GM23248 (cell line): ENCODE results near the gene VWA8. TPM values are rescaled to one million over a fixed set of nuclear protein-coding genes. Genes with fewer than 3 reads are reported as not detected.

Source experiments
- DNase-seq: peaks from one replicate; pipeline ENCODE4 v3.0.0-alpha.2; 2015
- H2AFZ ChIP-seq: fragments of 200-600 bp; sonication (generic); 2 replicates; pipeline ENCODE4 v1.6.1; 2016; ENCODE audit warnings: antibody characterized with exemption
- H3F3A ChIP-seq: fragments of 200-600 bp; sonication (generic); 2 replicates; pipeline ENCODE4 v1.6.1; 2016; ENCODE audit warnings: mild to moderate bottlenecking, antibody characterized with exemption, mixed run types; ENCODE audit not compliant: insufficient read depth
- H3K27ac ChIP-seq: fragments of 200-600 bp; sonication (generic); 2 replicates; pipeline ENCODE4 v1.5.1; 2016; ENCODE audit warnings: mild to moderate bottlenecking
- H3K27me3 ChIP-seq: fragments of 200-600 bp; sonication (generic); replicated peaks from 2 replicates; pipeline ENCODE4 v1.6.1; 2016; ENCODE audit warnings: mild to moderate bottlenecking; ENCODE audit not compliant: insufficient read depth
- H3K36me3 ChIP-seq: fragments of 200-600 bp; sonication (generic); 2 replicates; pipeline ENCODE4 v1.6.1; 2016; ENCODE audit warnings: low read depth, mild to moderate bottlenecking
- H3K4me1 ChIP-seq: fragments of 200-600 bp; sonication (generic); 2 replicates; pipeline ENCODE4 v1.6.1; 2016; ENCODE audit warnings: mild to moderate bottlenecking; ENCODE audit not compliant: insufficient read depth
- H3K4me2 ChIP-seq: fragments of 200-600 bp; sonication (generic); one replicate; pipeline ENCODE4 v1.6.1; 2016; ENCODE audit warnings: mild to moderate bottlenecking; ENCODE audit not compliant: unreplicated experiment
- H3K4me3 ChIP-seq: fragments of 200-600 bp; sonication (generic); 2 replicates; pipeline ENCODE4 v1.5.1; 2016; ENCODE audit warnings: mild to moderate bottlenecking
- H3K79me2 ChIP-seq: fragments of 200-600 bp; sonication (generic); 2 replicates; pipeline ENCODE4 v1.6.1; 2016; ENCODE audit warnings: mild to moderate bottlenecking; ENCODE audit not compliant: insufficient read depth
- H3K9ac ChIP-seq: fragments of 200-600 bp; sonication (generic); 2 replicates; pipeline ENCODE4 v1.6.1; 2016; ENCODE audit warnings: mild to moderate bottlenecking
- H3K9me2 ChIP-seq: fragments of 200-600 bp; sonication (generic); 2 replicates; pipeline ENCODE4 v1.6.1; 2016; ENCODE audit warnings: mixed run types, mild to moderate bottlenecking, moderate library complexity; ENCODE audit not compliant: insufficient read depth
- H3K9me3 ChIP-seq: fragments of 200-600 bp; sonication (generic); one replicate; pipeline ENCODE4 v1.6.1; 2017; ENCODE audit warnings: low read depth
- H4K20me1 ChIP-seq: fragments of 200-600 bp; sonication (generic); 2 replicates; pipeline ENCODE4 v1.6.0; 2016; ENCODE audit not compliant: insufficient read depth
- EZH2 ChIP-seq: fragments of 200-600 bp; sonication (generic); IDR thresholded peaks from 2 replicates; pipeline ENCODE4 v1.6.1; 2018; ENCODE audit warnings: antibody characterized with exemption, mild to moderate bottlenecking; ENCODE audit not compliant: insufficient read depth, poor library complexity, severe bottlenecking
- EZH2phosphoT487 ChIP-seq: fragments of 200-600 bp; sonication (generic); IDR thresholded peaks from 2 replicates; pipeline ENCODE4 v1.6.1; 2018; ENCODE audit warnings: antibody characterized with exemption, moderate library complexity, mild to moderate bottlenecking, low read depth; ENCODE audit not compliant: insufficient read depth
- WGBS, 2 experiments: methylation state at CpG; one replicate each; pipeline ENCODE4 v1.1.6; 2015 to 2017; ENCODE audit warnings: low lambda C conversion rate in 2 of 2, low coverage in 1 of 2; ENCODE audit errors: missing lambda C conversion rate in 2 of 2; 5-methylcytosine and 5-hydroxymethylcytosine counted together
- in situ Hi-C: fragments of 300-500 bp; cut with MboI; formaldehyde crosslinking; loops from 2 replicates; pipeline ENCODE4 v1.15.0; 2020
- polyA plus RNA-seq: library from polyadenylated mRNA; unstranded; fragments of >200 nt; fragmentation: Nextera tagmentation; extraction: Ambion mirVana; gene quantifications from 2 replicates; pipeline ENCODE4 v1.2.1, GENCODE V29; 2016
- total RNA-seq: library from RNA; depleted of rRNA; stranded (reverse); fragments of >200 nt; shearing (Covaris generic); gene quantifications from 2 replicates; pipeline ENCODE4 v1.2.3, GENCODE V29; 2014

The VWA8 gene
- total and polyA plus RNA-seq, 2 experiments from 2014 or later: 3.9 to 10.1 TPM

DNA sequence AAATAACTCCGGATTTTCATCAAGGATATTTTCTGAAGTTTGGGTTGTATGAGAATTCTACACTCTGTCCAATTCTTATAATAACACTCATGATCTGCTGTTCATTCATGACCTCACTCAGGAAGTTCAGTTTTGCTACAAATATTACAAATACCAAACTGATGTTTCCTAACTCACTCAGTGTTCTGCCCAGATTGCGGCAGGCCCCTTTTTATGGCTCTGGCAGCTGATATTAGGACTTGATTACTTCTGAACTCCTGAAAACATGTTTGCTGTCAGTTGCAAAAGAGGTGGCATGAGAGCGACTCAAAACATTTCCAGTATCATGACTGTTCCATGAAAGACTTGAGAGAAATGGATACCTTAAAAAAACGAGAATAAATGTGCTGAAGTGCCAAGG is 315.6 kb downstream of the VWA8 start:
- in situ Hi-C loops: no loop called here

GRCh38 chr13:41644742-41645141 is 316.2 kb downstream of the VWA8 start:
- Histone ChIP-seq H3K27me3 (no peaks in the 10 kb centered on the region), H3K4me2 (peak overlapping the region; percentile 80), H4K20me1 (no peaks in the 10 kb centered on the region), H3K36me3 (no peaks in the 10 kb centered on the region), H3K4me1 (peaks cover 37% of the 10 kb centered on the region), H3K27ac (peak overlapping the region; percentile 78), H3K4me3 (peak overlapping the region; percentile 21; the same call in 1 of the 2 replicates), H3K9me3 (no peaks in the 10 kb centered on the region), H3K9me2 (no peaks in the 10 kb centered on the region), H3K9ac (peak overlapping the region; percentile 56), H3F3A (peaks cover 22% of the 10 kb centered on the region; the same call in 1 of the 2 replicates), H2AFZ (peak overlapping the region; percentile 6; the same call in 1 of the 2 replicates), H3K79me2 (no peaks in the 10 kb centered on the region)
- DNase-seq: no peak
- in situ Hi-C loops: no loop called here
- 46 to 58% methylated on average over 1 of the region's 1 CpG for WGBS, 2 experiments
- TF ChIP-seq EZH2phosphoT487 (no peak), EZH2 (no peak)

More for the DNA sequence above, 315.6 kb downstream of the VWA8 start:
- no peaks in the 10 kb centered on the region for H3K79me2 ChIP-seq
- TF ChIP-seq EZH2 (no peak), EZH2phosphoT487 (no peak)
- H3K4me2 ChIP-seq: peak overlapping the region; percentile 80
- WGBS, 2 experiments: 1% methylated on average over 4 of the region's 4 CpGs
- H3K9me3 ChIP-seq: no peaks in the 10 kb centered on the region
- no peaks in the 10 kb centered on the region for H3K9me2 ChIP-seq
- peaks cover 22% of the 10 kb centered on the region; the same call in 1 of the 2 replicates for H3F3A ChIP-seq
- H2AFZ ChIP-seq: peak overlapping the region; percentile 6; the same call in 1 of the 2 replicates
- H3K4me1 ChIP-seq: peaks cover 31% of the 10 kb centered on the region
- H3K36me3 ChIP-seq: no peaks in the 10 kb centered on the region
- no peaks in the 10 kb centered on the region for H3K27me3 ChIP-seq
- H3K27ac ChIP-seq: peak overlapping the region; percentile 78
- H3K9ac ChIP-seq: peak overlapping the region; percentile 64
- peak overlapping the region; percentile 47 for H3K4me3 ChIP-seq
- no peaks in the 10 kb centered on the region for H4K20me1 ChIP-seq
- peak; percentile 92 for DNase-seq

DNA sequence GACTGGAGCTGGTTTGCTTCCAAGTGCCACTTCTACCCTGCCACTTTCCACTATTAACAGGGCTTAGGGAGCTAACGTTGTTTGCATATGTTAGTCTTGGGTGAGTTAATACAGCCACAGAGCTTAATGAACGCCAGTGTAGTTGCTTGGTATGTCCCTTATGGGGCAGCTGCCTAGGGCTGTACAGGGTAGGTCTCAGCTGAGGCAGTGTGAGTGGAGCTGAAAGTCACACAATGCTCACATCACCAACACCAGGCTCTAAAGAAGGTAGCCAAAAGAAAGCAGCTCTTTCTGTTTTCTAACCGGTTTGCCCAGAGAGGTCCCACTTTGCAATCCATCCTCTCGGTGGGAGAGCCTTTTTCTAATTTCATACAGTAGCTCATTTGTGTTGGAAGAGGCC is 317.4 kb downstream of the VWA8 start:
- H3K4me2 ChIP-seq: no peak overlapping the region
- no peaks in the 10 kb centered on the region for H3K79me2 ChIP-seq
- no peaks in the 10 kb centered on the region for H3K27me3 ChIP-seq
- no peak overlapping the region for H2AFZ ChIP-seq
- no peak for DNase-seq
- peaks cover 22% of the 10 kb centered on the region; the same call in 1 of the 2 replicates for H3F3A ChIP-seq
- H3K4me3 ChIP-seq: no peak overlapping the region
- H3K27ac ChIP-seq: no peak overlapping the region
- no peaks in the 10 kb centered on the region for H4K20me1 ChIP-seq
- in situ Hi-C loops: no loop called here
- H3K9ac ChIP-seq: no peak overlapping the region
- TF ChIP-seq EZH2phosphoT487: no peak
- no peak for TF ChIP-seq EZH2
- H3K9me2 ChIP-seq: no peaks in the 10 kb centered on the region
- H3K4me1 ChIP-seq: peaks cover 35% of the 10 kb centered on the region
- no peaks in the 10 kb centered on the region for H3K9me3 ChIP-seq
- 87 to 89% methylated on average over 4 of the region's 4 CpGs for WGBS, 2 experiments
- H3K36me3 ChIP-seq: no peaks in the 10 kb centered on the region

- in situ Hi-C loops: no loop called here
- 97 to 100% methylated on average over 4 of the region's 4 CpGs for WGBS, 2 experiments
- H3K4me1 ChIP-seq: peaks cover 29% of the 10 kb centered on the region
- H3K4me2 ChIP-seq: no peak overlapping the region
- no peak overlapping the region for H3K9ac ChIP-seq
- no peaks in the 10 kb centered on the region for H3K9me3 ChIP-seq
- no peak for DNase-seq
- H3K9me2 ChIP-seq: no peaks in the 10 kb centered on the region
- no peaks in the 10 kb centered on the region for H3K79me2 ChIP-seq
- H3F3A ChIP-seq: peaks cover 18% of the 10 kb centered on the region; the same call in 1 of the 2 replicates
- no peaks in the 10 kb centered on the region for H3K36me3 ChIP-seq
- H2AFZ ChIP-seq: no peak overlapping the region
- H4K20me1 ChIP-seq: no peaks in the 10 kb centered on the region
- H3K27me3 ChIP-seq: no peaks in the 10 kb centered on the region
- TF ChIP-seq EZH2: no peak
- TF ChIP-seq EZH2phosphoT487: no peak
- no peak overlapping the region for H3K27ac ChIP-seq
- H3K4me3 ChIP-seq: no peak overlapping the region
Measured at GRCh38 chr13:41641961-41642360, 318.9 kb downstream of the VWA8 start.

DNA sequence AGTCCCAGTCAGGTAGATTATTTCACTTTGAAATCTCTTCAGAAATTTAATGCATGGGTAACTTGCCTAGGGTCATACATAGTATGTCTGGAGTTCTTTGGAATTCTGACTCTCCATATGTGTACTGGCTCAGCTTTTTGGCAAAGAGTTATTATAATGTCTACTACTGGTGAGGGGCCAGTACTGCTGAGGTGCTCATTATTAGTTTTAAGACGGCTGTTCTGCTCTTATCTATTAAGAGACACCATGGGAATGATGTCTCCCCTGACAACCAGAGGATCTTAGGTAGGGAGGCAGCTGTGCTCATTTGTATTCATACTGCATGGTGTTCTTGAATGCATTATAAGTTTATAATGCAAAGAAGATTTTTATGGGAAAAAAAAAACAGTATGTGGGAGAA is 319.5 kb downstream of the VWA8 start:
- no peak for TF ChIP-seq EZH2phosphoT487
- TF ChIP-seq EZH2: no peak
- Histone ChIP-seq H2AFZ (no peak overlapping the region), H3K9ac (no peak overlapping the region), H3K9me3 (no peaks in the 10 kb centered on the region), H3K4me3 (no peak overlapping the region), H3K4me1 (peaks cover 27% of the 10 kb centered on the region), H3K79me2 (no peaks in the 10 kb centered on the region), H4K20me1 (no peaks in the 10 kb centered on the region), H3K4me2 (no peak overlapping the region), H3F3A (peaks cover 17% of the 10 kb centered on the region; the same call in 1 of the 2 replicates), H3K27me3 (no peaks in the 10 kb centered on the region), H3K27ac (no peak overlapping the region), H3K36me3 (no peaks in the 10 kb centered on the region), H3K9me2 (no peaks in the 10 kb centered on the region)
- DNase-seq: no peak
- 94 to 100% methylated on average over 1 of the region's 1 CpG for WGBS, 2 experiments
- in situ Hi-C loops: no loop called here
